ENCODE results near the gene PTPN4.

PTPN4 gene

DNA sequence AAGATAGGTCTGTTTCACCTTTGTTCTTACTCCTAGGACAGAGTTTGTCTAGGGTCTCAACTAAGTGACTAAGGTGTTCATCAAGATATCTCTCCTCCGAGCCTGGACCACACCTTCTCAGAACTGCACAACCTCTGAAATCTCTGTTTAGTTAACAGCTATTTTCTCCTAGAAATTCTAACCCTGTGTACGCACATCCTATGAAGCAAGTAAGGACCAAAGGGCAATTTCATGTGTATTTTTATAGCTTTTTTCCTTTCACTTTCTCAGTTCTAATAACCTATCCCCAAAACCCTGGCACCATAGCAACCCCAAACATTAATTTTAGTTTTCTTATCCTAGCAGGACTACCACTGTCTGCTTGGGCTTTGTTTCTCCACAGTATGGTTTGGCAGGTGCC lies 59.1 kb downstream of the PTPN4 start:
- no peak for DNase-seq

- DNase-seq: no peak
Measured at GRCh38 chr2:119819846-119820245, 60.1 kb downstream of the PTPN4 start.

DNA sequence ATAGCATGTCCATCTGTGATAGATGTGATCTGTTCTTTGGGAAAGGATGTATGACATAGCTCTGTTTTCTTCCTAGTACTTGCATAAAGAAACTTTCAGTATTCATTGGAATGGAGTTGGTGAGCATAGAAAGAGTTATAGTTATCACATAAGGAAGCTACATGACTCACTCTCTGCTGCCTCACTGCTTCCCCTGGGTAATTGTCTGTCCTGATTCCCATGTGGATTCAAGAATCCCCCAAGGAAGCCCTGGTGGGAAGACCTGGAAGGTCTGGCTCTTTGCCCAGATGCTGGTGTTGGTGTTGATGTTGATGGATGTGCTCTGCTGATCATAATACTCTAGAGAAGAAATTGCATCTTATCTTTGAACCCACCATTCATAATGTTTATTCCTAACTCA lies 60.6 kb downstream of the PTPN4 start:
- no peak for DNase-seq

DNA sequence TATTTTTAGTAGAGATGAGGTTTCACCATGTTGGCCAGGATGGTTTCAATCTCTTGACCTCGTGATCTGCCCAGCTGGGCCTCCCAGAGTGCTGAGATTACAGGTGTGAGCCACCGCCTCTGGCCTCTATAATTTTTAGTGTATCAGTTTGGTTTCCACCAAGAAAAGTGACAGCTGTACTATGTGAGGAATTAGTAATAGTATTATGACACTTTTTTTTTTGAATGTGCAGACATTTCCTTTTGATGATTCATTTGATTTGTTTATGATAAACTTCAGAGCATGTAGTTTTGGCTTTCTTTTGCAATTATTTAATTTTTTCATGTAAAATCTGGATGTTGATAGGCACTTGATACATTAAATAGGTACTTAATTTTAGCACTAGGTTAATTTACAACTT lies 61.5 kb downstream of the PTPN4 start:
- no peak for DNase-seq

GRCh38 chr2:119823734-119824334 lies 64.1 kb downstream of the PTPN4 start:
- DNase-seq: no peak

DNA sequence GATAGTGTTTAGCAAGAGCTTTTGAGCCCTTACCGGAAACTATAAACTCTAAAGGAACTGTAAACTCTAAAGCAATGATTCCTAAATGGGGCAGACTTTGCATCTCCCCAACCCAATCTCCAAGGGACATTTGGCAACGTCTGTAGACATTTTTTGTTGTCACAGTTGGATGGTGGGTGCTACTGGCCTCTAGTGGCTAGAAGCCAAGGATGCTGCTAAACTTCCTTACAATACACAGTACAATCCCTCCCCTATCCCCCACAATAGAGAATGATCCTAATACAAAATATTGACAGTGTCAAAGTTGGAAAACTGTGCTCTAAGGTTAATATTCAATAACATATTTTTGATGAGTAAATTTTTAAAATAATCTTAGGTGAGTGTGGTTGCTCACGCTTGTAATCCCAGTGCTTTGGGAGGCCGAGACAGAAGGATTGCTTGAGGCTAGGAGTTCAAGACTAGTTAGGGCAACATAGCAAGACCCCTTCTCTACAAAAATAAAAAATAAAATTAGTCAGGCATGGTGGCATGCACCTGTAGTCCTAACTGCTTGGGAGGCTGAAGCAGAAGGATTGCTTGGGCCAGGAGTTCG lies 66.7 kb downstream of the PTPN4 start:
- DNase-seq: no peak

- no peak for DNase-seq
Measured at GRCh38 chr2:119827866-119828507, 68.3 kb downstream of the PTPN4 start.

DNA sequence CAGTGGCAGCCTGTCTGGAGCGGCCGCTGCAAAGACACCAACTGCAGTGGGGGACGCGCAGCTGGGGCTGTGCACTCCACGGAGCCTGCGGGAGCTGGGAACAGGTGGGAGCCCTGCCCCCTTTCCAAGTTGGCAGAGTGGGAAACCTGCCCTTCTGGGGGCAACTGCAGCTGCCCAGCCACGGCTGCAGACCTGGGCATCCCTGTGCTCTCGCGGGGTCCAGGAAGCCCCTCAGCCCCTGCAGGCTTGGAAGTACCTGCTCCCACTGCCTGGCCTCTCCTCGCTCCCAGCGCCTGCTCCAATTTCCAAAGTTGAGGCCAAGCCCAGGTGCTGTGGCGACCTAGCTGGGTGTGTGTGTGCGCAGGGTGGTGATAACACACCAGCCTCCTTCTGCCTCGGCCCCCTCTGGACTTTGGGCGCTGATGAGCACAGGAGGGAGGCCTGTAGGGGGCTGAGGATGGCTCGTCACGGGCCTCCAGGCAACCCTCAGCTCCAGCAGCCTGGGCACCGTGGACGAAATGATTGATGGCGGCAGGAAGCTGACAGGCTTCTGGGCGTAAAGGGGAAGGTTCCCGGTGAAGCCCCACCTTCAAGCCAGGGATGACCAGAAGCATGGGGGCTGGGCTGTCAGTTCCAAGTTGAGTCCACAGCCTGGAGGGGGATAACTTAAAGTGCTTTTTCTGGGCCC lies 76.9 kb downstream of the PTPN4 start:
- DNase-seq: no peak

DNA sequence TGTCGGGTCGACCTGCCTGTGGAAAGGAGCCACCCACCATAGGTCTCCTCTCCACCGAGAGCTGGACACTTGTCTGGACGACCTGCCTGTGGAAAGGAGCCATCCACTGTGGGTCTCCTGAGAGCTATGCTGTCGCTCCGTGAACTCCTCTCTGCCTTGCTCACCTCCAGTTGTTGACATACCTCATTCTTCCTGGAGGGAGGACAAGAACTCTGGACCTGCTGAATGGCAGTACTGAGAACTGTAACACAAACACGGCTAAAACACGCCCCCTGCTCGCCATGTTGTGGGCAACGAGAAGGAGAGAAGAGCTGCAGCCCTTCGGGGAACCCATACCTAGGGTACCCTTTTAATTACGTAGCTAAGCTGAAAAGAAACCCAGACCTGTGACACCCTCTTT lies 77.6 kb downstream of the PTPN4 start:
- no peak for DNase-seq

DNA sequence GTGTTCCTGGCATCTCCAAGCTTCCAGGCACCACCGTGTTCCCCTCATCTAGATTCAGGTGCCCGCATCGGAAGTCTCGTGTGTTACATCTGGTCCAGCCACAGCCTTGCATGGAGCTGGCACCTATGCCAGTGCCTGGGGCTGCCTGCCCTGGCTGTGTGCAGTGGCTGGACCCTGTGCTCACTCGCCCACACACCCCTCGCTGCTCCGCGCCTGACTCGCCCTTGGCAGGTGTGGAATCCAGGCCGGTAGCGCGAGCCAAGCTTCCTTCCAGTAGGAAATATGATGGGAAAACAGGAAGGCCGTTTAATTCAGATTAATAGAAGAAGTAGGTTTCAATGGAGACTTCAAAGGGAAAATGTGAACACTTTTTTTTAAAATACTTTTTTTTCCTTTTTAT lies 78.0 kb downstream of the PTPN4 start:
- DNase-seq: no peak

DNA sequence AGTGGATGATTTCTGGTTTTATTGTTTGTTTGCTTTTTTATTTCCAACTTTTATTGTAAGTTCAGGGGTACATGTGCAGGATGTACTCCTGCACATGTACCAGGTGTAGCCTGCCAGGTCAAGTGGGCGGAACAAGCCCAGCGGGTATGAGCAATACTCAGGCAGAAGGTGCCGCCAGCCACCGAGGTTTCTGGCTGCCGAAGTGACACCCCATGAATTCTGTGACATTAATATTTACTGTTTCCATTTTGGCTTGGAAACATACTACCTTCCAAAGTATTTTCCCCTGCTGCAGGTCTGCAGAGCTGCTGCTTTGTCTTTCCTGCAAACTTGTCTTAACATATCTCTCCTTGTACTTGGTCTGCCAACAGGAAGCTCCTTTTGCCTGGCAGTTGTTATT lies 78.5 kb downstream of the PTPN4 start:
- no peak for DNase-seq

GRCh38 chr2:119841550-119841949 lies 81.8 kb downstream of the PTPN4 start:
- no peak for DNase-seq

GRCh38 chr2:119846021-119846420 lies 86.3 kb downstream of the PTPN4 start:
- DNase-seq: no peak

DNA sequence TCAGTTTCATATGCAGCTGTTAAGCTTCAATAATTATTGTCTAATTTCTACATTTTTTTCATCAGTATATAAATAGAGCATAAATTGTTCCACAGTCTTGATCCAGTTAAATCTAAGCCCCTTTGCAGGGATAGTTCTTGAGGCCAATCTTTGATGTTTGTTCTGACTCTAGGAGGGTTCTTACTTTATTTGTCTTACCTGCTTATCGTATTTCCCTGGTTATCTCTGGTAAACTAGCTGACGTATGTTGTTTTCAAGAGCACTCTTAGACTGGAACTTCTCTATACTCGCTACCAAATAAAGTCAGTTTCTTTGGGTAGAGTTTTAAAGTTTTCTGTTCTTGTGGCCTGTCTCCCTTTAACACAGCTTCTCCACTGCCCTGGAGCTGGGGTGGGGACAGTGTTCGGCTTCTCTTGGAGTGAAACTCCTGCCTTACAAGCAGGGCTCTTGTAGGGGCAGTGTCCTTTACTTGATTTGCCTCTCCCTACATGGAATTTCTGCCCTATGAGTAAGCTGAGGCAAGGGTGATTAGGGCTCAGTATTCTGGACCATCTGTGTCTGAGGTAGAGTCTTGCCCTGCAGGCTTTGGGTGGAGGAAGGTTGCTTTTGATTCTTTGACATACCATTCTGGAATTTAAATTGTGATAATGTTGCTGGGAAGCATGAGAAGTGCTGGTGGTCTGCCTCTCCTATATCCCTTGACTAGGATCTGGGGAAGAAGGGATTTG lies 90.3 kb downstream of the PTPN4 start:
- DNase-seq: no peak

GRCh38 chr2:119852214-119852613 lies 92.5 kb downstream of the PTPN4 start:
- no peak for DNase-seq

GRCh38 chr2:119853777-119854399 lies 94.2 kb downstream of the PTPN4 start:
- no peak for DNase-seq

GRCh38 chr2:119856469-119856901 lies 96.8 kb downstream of the PTPN4 start:
- DNase-seq: no peak

- DNase-seq: no peak
Measured at GRCh38 chr2:119857742-119858141, 98.0 kb downstream of the PTPN4 start.

- DNase-seq: no peak
Measured at GRCh38 chr2:119859528-119859927, 99.8 kb downstream of the PTPN4 start.

GRCh38 chr2:119860924-119861323 lies 101.2 kb downstream of the PTPN4 start:
- no peak for DNase-seq

DNA sequence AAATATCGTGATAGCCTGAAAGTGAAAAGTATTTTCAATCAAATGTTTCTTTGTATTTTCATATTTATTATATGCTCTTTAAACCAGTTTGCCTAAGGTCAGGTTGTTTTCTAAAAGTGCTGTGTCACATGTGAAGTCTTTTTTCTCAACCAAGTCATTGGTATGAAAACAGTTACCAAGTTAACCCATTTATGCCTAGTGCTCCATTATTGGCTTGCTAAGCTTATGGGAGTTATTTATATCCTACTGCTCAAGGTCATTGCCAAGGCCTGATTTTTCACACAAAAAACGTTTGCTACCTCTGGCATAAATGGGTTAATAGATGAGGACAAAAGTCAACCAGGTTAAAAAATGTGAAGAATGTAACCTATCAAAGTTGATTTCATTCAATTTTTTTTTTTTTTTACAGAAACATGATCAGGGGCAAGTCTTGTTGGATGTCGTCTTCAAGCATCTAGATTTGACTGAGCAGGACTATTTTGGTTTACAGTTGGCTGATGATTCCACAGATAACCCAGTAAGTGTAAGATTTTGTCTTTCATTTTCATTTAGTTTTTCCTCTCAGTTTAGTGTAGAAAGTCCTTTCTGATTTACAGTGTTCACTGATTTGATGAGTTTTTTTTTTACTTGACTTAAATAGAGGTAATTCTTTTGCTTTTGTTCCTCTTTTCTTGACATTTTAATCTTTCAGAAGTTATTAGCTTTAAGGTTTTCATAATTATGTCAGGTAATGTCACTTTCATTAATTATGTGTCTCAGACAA lies 102.6 kb downstream of the PTPN4 start:
- DNase-seq: no peak

DNA sequence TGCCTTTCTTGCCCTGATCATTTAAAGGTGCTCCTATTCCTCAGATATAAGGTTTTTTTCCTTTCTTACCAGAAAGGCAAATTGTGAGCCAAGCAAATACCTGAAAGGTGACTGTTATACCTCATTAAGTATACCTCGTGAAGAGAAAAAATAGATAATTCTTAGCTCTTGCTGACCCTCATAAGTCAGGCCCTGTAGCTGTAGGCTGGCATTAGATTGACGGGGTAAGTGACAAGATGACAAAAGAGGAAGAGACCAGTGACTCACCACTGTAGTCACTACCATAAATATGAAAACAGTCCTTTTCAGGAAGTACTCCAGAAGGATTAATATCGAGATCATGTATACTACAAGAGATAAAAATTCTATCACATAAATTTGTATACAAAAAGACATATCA lies 104.6 kb downstream of the PTPN4 start:
- DNase-seq: no peak

All from NCI-H1417 treated with DMSO at 0.1 percent for 48 hours (cell line).